ENCODE measurements around the gene TDRD1. TPM values are rescaled to one million over a fixed set of nuclear protein-coding genes. Genes with fewer than 3 reads are reported as not detected.

The TDRD1 gene
- total and polyA plus RNA-seq, 8 donors, result 0.05 to 7.6 (median 0.49) TPM; not detected in 4

DNA sequence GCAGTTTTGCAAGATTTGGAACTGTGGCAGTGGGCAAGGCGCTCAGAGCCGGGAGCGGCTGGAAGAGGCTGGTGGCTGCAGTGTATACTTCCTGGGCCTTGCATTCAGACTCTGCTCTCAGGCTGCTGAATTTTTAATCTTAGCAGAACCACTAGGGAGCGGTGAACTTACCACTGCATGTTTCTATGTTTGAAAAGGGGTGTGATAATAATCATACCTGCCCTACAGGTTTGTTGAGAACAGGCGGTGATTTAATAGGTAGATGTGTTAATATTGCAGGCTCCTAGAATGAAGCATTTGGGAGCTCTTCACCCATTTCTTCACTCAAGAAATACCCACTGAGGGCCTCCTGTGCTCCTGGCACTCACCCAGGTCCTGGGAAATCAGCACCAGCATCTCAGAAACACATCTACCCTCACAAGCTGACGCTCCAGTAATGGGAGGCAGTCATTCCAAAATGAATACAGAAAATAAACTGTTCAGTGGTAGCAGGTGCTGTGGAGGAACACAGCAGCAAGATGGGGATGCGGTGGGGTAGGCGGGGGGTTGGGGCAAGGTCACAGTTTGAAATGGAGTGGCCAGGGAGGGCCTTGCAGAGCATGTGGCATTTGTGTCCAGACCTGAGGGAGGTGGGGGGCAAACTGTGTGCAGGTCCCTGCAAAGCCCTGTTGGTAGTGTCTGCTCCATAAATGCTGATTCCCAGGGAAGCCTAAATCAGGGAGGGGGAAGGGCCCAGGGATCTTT lies 100.9 kb downstream of the TDRD1 start:
- Histone ChIP-seq H3K4me1 (peaks cover 7 to 13% (median 9%) of the 10 kb centered on the region in 4 donors), H3K36me3 (no peaks in the 10 kb centered on the region), H3K9me3 (no peaks in the 10 kb centered on the region), H3K27me3 (peaks cover 0 to 12% (median 0%) of the 10 kb centered on the region in 3 donors), H3K4me3 (no peak overlapping the region), H3K27ac (peak overlapping the region; percentile 10 to 40 (median 28))
- intact Hi-C loops (cut with DNase I; ENCODE audit: low total_unique reads), result no loop called here
- no peak for TF ChIP-seq POLR2A (IDR thresholded peaks at IDR 0.05)
- peak in 2 of 3 donors; percentile 30 for TF ChIP-seq POLR2AphosphoS5 (IDR thresholded peaks at IDR 0.05)
- TF ChIP-seq, protein P1, sequence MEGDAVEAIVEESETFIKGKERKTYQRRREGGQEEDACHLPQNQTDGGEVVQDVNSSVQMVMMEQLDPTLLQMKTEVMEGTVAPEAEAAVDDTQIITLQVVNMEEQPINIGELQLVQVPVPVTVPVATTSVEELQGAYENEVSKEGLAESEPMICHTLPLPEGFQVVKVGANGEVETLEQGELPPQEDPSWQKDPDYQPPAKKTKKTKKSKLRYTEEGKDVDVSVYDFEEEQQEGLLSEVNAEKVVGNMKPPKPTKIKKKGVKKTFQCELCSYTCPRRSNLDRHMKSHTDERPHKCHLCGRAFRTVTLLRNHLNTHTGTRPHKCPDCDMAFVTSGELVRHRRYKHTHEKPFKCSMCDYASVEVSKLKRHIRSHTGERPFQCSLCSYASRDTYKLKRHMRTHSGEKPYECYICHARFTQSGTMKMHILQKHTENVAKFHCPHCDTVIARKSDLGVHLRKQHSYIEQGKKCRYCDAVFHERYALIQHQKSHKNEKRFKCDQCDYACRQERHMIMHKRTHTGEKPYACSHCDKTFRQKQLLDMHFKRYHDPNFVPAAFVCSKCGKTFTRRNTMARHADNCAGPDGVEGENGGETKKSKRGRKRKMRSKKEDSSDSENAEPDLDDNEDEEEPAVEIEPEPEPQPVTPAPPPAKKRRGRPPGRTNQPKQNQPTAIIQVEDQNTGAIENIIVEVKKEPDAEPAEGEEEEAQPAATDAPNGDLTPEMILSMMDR (IDR thresholded peaks at IDR 0.05), result peak in 1 of 7 experiments; percentile 14
- no peak for TF ChIP-seq EP300 (IDR thresholded peaks at IDR 0.05)
- 43 to 65% (median 54%) methylated on average over 8 of the region's 8 CpGs for WGBS, 5 donors
- peak; percentile 31 to 83 for DNase-seq

- DNase-seq, result no peak
- 67 to 77% (median 71%) methylated on average over 7 of the region's 7 CpGs for WGBS, 5 donors
- H3K9me3 ChIP-seq, result no peaks in the 10 kb centered on the region
- TF ChIP-seq POLR2AphosphoS5 (IDR thresholded peaks at IDR 0.05) (no peak), POLR2A (IDR thresholded peaks at IDR 0.05) (no peak), EP300 (IDR thresholded peaks at IDR 0.05) (no peak)
- TF ChIP-seq, protein P1 (IDR thresholded peaks at IDR 0.05), result no peak
- peaks cover 7 to 13% (median 9%) of the 10 kb centered on the region in 4 donors for H3K4me1 ChIP-seq
- intact Hi-C loops (cut with DNase I; ENCODE audit: low total_unique reads), result no loop called here
- H3K27me3 ChIP-seq, result peaks cover 0 to 12% (median 0%) of the 10 kb centered on the region in 3 donors
- no peak overlapping the region for H3K27ac ChIP-seq
- H3K4me3 ChIP-seq, result no peak overlapping the region
- H3K36me3 ChIP-seq, result peaks cover 0 to 4% (median under 1%) of the 10 kb centered on the region in 4 donors
These were observed 101.9 kb downstream of the TDRD1 start for GRCh38 chr10:114281006-114281405.

GRCh38 chr10:114281461-114281860 lies 102.3 kb downstream of the TDRD1 start:
- no peaks in the 10 kb centered on the region for H3K9me3 ChIP-seq
- H3K27me3 ChIP-seq, result peaks cover 0 to 12% (median 0%) of the 10 kb centered on the region in 3 donors
- 67 to 77% (median 75%) methylated on average over 5 of the region's 5 CpGs for WGBS, 5 donors
- no peak overlapping the region for H3K27ac ChIP-seq
- TF ChIP-seq, protein P1 (IDR thresholded peaks at IDR 0.05), result no peak
- TF ChIP-seq POLR2A (IDR thresholded peaks at IDR 0.05) (no peak), POLR2AphosphoS5 (IDR thresholded peaks at IDR 0.05) (no peak), EP300 (IDR thresholded peaks at IDR 0.05) (no peak)
- intact Hi-C loops (cut with DNase I; ENCODE audit: low total_unique reads), result no loop called here
- H3K36me3 ChIP-seq, result peaks cover 0 to 7% (median 3%) of the 10 kb centered on the region in 4 donors
- DNase-seq, result no peak
- H3K4me3 ChIP-seq, result no peak overlapping the region
- H3K4me1 ChIP-seq, result peaks cover 7 to 13% (median 9%) of the 10 kb centered on the region in 4 donors

Small RNAs within 50 kb of the gene (small RNA-seq; reads per million reads assigned to genes)
- gene RF02277, result 0 reads per million in 4 donors

Other genes with a start within 250 kb of the TDRD1 start
- gene ADRB1, start 135.5 kb upstream of the TDRD1 start, total RNA-seq, result 1 to 10 TPM in 1 of 5 donors, under 1 TPM in 2, not detected in 2; 0.58 to 1.7 (median 0.87) TPM
- gene ADRB1, start 135.5 kb upstream of the TDRD1 start, polyA plus RNA-seq, result under 1 TPM; 0.43 to 0.76 (median 0.50) TPM
- gene CCDC186, start 5.2 kb upstream of the TDRD1 start, total RNA-seq, result 10 to 100 TPM; 16.8 to 74.5 (median 44.6) TPM
- gene CCDC186, start 5.2 kb upstream of the TDRD1 start, polyA plus RNA-seq, result 10 to 100 TPM in 1 of 3 donors, 1 to 10 TPM in 2; 4.7 to 10.4 (median 7.7) TPM
- gene VWA2, start 59.9 kb downstream of the TDRD1 start, total RNA-seq, result 10 to 100 TPM in 2 of 5 donors, 1 to 10 TPM in 3; 2.3 to 20.7 (median 6.4) TPM
- 1 to 10 TPM in 2 of 3 donors, under 1 TPM in 1; 0.46 to 6.2 (median 1.5) TPM for gene VWA2, start 59.9 kb downstream of the TDRD1 start, polyA plus RNA-seq
- 10 to 100 TPM in 4 of 5 donors, 1 to 10 TPM in 1; 7.2 to 25.0 (median 19.3) TPM for gene AFAP1L2, start 225.1 kb downstream of the TDRD1 start, total RNA-seq
- gene AFAP1L2, start 225.1 kb downstream of the TDRD1 start, polyA plus RNA-seq, result 1 to 10 TPM; 2.6 to 4.5 (median 3.4) TPM

Data from stomach (tissue), 9 donors.